Thymus (tissue), 11 donors: ENCODE data around the gene PSMD10. TPM values are rescaled to one million over a fixed set of nuclear protein-coding genes. Genes with fewer than 3 reads are reported as not detected.

Experiments
- DNase-seq, 9 donors: peaks; one replicate each; pipeline ENCODE4 v3.0.0-alpha.2; 2013; ENCODE audit warnings: low spot score in 9 of 9, low read depth in 6 of 9, missing footprints in 1 of 9
- H3K27ac ChIP-seq, 2 donors: one replicate each; pipeline ENCODE4 v1.5.1; 2013; ENCODE audit warnings: control low read depth in 1 of 2, low read depth in 1 of 2, low read length in 1 of 2, mild to moderate bottlenecking in 1 of 2, moderate library complexity in 1 of 2
- H3K27me3 ChIP-seq, 2 donors: one replicate each; pipeline ENCODE4 v1.5.1; 2013; ENCODE audit warnings: low read length in 1 of 2; ENCODE audit not compliant: control insufficient read depth in 2 of 2, insufficient read depth in 1 of 2
- H3K36me3 ChIP-seq, 2 donors: one replicate each; pipeline ENCODE4 v1.5.1; 2013; ENCODE audit warnings: low read length in 1 of 2, mild to moderate bottlenecking in 1 of 2, moderate library complexity in 1 of 2; ENCODE audit not compliant: control insufficient read depth in 2 of 2, insufficient read depth in 2 of 2
- H3K4me1 ChIP-seq, 2 donors: one replicate each; pipeline ENCODE4 v1.5.1; 2013; ENCODE audit warnings: low read length in 2 of 2; ENCODE audit not compliant: control insufficient read depth in 2 of 2, insufficient read depth in 2 of 2
- H3K4me3 ChIP-seq, 2 donors: one replicate each; pipeline ENCODE4 v1.5.1; 2013; ENCODE audit warnings: low read length in 2 of 2, control low read depth in 1 of 2, mild to moderate bottlenecking in 1 of 2
- H3K9me3 ChIP-seq, 2 donors: one replicate each; pipeline ENCODE4 v1.5.1; 2013; ENCODE audit warnings: low read length in 1 of 2, mild to moderate bottlenecking in 1 of 2; ENCODE audit not compliant: control insufficient read depth in 2 of 2, insufficient read depth in 1 of 2
- WGBS: extraction: QIAGEN DNeasy Blood & Tissue Kit; methylation state at CpG from one replicate; pipeline ENCODE4 v1.1.7; 2013; 5-methylcytosine and 5-hydroxymethylcytosine counted together
- polyA plus RNA-seq: library from polyadenylated mRNA; stranded (reverse); fragments of 200-250 nt; gene quantifications from one replicate; pipeline ENCODE4 v1.2.3, GENCODE V29; 2013
- total RNA-seq: library from RNA; stranded (reverse); fragments of 120-200 nt; gene quantifications from one replicate; pipeline ENCODE4 v1.2.4, GENCODE V29; 2013
- donor health status: healthy.

Gene PSMD10
- total and polyA plus RNA-seq, 2 donors, result 55.1 to 58.7 TPM

DNA sequence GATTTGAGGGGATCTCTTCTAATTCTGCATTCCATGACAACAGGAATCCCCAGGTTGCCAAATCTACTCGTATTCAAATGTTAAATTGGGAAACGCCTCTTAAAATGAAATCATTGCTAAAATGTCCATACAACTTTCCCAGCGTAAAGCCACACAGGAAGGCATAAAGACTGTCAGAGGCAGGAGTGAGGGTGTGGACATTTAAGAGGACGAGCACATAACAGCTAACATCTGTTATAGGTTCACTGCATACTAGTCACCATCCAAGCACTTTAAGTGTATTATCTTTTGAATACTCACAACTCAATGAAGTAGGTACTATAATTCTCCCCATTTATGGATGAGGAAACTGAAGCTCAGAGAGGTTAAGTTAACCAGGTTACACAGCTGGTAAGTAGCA lies 35.8 kb upstream of the PSMD10 start:
- peaks cover 0 to 7% of the 10 kb centered on the region in 2 donors for H3K36me3 ChIP-seq
- H3K9me3 ChIP-seq, result no peaks in the 10 kb centered on the region
- 94% methylated on average over 4 of the region's 4 CpGs for WGBS
- H3K27ac ChIP-seq, result no peak overlapping the region
- H3K27me3 ChIP-seq, result no peaks in the 10 kb centered on the region
- H3K4me3 ChIP-seq, result no peak overlapping the region
- no peak for DNase-seq
- H3K4me1 ChIP-seq, result no peaks in the 10 kb centered on the region

DNA sequence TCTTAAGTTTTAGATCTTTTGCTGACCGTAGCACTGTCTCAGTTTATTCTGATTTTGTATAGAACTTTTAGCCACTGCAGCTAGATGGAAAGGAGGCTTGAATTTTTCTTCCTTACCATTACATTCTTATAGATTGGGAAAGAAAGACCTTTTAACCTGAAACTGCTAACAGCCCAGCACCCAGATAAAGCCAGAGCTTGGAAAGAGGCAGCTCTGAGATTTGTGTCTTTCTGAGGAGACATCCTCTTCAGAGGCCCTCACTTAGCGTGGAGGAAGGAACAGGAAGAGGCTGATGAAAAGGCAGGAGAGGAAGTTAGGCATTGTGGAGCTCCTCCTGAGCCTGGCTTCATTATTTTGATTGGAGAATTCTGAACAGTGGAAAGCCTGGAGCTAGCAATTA lies 35.3 kb upstream of the PSMD10 start:
- no peaks in the 10 kb centered on the region for H3K9me3 ChIP-seq
- no peaks in the 10 kb centered on the region for H3K4me1 ChIP-seq
- DNase-seq, result no peak
- no peaks in the 10 kb centered on the region for H3K27me3 ChIP-seq
- WGBS, result 86% methylated on average over 2 of the region's 2 CpGs
- H3K4me3 ChIP-seq, result no peak overlapping the region
- peaks cover 0 to 6% of the 10 kb centered on the region in 2 donors for H3K36me3 ChIP-seq
- no peak overlapping the region for H3K27ac ChIP-seq

DNA sequence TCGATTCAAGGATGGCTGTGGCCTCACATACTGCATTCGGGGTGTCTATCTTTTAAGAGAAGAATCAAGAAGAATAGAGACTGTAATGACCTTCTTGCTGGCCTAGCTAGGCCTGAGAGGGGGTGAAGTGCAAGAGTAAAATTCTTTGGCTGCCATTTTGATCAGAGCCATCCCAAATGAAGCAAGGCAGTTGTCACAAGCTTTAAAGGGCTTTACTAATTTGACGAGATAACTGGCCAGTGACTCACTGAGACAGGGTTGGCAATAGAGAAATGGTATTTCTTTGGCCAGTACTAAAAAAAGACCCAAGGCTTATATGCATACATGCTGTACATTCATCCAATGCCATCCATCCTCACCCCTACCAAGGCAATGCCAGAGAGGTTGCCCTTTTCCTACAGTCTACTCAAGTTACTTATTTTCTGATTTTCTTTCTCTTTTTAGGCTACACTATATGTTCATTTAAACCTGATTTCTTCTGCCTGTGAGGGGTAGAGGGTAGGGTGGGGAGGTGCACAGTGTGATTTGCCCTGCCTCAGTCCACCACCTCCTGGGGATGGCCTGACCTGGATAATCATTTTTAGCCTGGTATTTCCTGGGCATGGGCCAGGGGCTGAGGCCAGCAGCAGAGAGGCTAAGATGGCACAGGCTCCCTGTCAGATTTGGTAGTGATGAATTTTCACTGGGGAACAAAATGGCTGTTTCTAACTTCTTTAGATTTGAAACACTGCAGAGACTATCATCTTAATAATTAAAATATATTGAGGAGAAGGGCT lies 32.4 kb upstream of the PSMD10 start:
- no peak overlapping the region for H3K27ac ChIP-seq
- no peaks in the 10 kb centered on the region for H3K36me3 ChIP-seq
- no peak overlapping the region for H3K4me3 ChIP-seq
- WGBS, result over 99% methylated on average over 3 of the region's 3 CpGs
- DNase-seq, result no peak
- H3K4me1 ChIP-seq, result no peaks in the 10 kb centered on the region
- H3K27me3 ChIP-seq, result no peaks in the 10 kb centered on the region
- H3K9me3 ChIP-seq, result no peaks in the 10 kb centered on the region

DNA sequence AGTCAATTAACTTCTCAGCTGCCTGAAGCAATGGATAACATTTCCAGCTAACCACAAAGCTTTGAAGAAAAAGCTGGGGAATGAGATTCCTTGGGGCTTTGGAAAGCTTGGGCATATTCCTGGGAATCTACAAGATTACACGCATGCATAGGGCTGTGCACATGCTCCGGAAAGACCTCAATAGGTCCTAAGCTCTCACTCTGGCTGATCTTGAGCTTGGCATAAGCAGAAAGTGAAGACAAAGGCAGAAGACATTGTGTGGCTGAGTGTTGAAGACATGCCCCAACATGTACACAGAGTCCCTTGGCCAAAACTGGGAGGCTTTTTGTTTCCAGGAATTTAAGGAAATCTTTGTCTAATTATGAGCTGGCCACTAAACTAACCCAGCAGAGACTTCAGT lies 31.4 kb upstream of the PSMD10 start:
- H3K27me3 ChIP-seq, result no peaks in the 10 kb centered on the region
- no peak overlapping the region for H3K27ac ChIP-seq
- DNase-seq, result no peak
- H3K36me3 ChIP-seq, result no peaks in the 10 kb centered on the region
- no peak overlapping the region for H3K4me3 ChIP-seq
- no peaks in the 10 kb centered on the region for H3K9me3 ChIP-seq
- H3K4me1 ChIP-seq, result no peaks in the 10 kb centered on the region
- WGBS, result 92% methylated on average over 2 of the region's 2 CpGs

DNA sequence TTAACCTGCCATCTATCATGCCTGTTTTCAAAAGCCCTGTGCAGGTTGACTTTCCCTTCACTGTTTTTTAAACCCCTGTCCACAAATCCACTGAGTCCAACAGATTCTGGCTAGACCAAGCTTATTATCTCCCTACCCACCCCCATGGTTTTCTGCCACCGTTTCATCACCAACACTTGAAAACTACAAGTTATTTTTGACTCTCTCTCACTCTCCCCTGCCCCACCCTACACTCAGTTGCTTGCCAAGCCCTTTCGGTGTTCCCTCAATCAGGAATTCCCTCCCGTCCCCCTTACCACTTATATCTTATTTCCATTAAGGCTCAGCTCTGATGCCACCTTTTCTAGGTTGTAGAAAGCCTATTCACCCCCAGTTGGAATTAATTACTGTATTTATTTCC lies 29.9 kb upstream of the PSMD10 start:
- DNase-seq, result no peak
- no peaks in the 10 kb centered on the region for H3K27me3 ChIP-seq
- no peaks in the 10 kb centered on the region for H3K36me3 ChIP-seq
- H3K27ac ChIP-seq, result no peak overlapping the region
- no peak overlapping the region for H3K4me3 ChIP-seq
- H3K4me1 ChIP-seq, result no peaks in the 10 kb centered on the region
- H3K9me3 ChIP-seq, result no peaks in the 10 kb centered on the region
- WGBS, result 93% methylated on average over 3 of the region's 3 CpGs

DNA sequence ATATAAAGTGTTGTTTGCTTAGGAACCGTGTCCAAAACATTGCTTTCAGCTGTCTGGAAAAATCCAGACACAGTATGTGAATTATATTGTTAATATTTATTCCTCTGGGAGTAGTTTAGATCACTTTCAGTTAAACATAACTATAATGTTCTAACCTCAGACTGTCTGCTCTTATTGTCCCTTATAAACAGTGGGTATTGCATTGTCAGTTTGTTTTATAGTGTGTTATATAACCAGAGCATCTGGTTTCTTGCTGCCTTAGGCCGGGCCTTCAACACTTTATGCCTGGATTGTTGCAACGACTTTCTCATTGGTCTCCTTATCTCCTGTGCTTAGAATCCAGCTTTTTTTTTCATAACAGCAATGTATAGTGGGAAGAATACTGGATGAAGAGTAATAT lies 26.6 kb upstream of the PSMD10 start:
- H3K27ac ChIP-seq, result no peak overlapping the region
- WGBS, result 93% methylated on average over 3 of the region's 3 CpGs
- no peak overlapping the region for H3K4me3 ChIP-seq
- no peaks in the 10 kb centered on the region for H3K27me3 ChIP-seq
- no peaks in the 10 kb centered on the region for H3K4me1 ChIP-seq
- DNase-seq, result no peak
- no peaks in the 10 kb centered on the region for H3K36me3 ChIP-seq
- no peaks in the 10 kb centered on the region for H3K9me3 ChIP-seq

DNA sequence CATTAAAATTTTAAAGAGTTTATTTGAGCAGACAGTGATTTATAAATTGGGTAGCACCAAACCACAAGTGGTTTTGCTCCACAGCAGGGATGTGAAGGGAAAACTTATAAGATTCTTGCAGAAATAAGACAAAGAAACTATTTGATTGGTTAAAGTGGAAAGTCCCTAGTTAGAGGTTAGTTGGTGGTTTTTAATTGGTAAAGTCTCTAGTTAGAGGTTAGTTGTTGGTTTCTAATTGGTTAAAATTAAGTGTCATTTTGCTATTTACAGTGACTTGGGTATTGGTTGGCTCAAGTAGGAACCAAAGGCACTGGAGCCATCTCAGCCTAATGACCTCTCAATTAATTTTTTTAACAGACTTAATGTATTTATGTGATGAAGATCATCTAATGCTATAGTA lies 23.2 kb upstream of the PSMD10 start:
- no peak for DNase-seq
- Histone ChIP-seq H3K4me3 (no peak overlapping the region), H3K4me1 (no peaks in the 10 kb centered on the region)

DNA sequence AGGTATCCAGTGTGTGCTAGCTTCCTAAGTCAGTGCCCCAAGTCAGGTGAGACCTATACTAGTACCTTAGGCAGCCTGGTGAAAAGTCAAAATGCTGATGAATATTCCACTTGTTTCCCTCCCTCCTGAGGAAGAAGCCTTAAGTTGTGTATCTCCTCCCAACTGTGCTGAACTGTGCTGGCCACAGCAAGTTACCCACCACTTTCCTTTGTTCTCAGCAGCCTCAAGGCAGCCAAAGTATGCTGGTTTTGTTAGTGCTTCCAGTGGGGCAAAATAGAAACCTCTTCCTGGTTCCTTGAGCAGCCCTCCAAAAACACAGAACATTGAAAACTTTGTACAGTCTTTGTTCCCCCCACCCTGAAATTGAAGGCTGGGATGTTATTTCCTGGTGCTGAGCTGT lies 14.1 kb upstream of the PSMD10 start:
- no peaks in the 10 kb centered on the region for H3K9me3 ChIP-seq
- no peak overlapping the region for H3K27ac ChIP-seq
- H3K4me1 ChIP-seq, result no peaks in the 10 kb centered on the region
- H3K36me3 ChIP-seq, result no peaks in the 10 kb centered on the region
- H3K27me3 ChIP-seq, result no peaks in the 10 kb centered on the region
- no peak for DNase-seq
- H3K4me3 ChIP-seq, result no peak overlapping the region

More for the DNA sequence above, 23.2 kb upstream of the PSMD10 start:
- H3K27ac ChIP-seq, result no peak overlapping the region
- H3K36me3 ChIP-seq, result no peaks in the 10 kb centered on the region
- H3K27me3 ChIP-seq, result no peaks in the 10 kb centered on the region
- no peaks in the 10 kb centered on the region for H3K9me3 ChIP-seq

DNA sequence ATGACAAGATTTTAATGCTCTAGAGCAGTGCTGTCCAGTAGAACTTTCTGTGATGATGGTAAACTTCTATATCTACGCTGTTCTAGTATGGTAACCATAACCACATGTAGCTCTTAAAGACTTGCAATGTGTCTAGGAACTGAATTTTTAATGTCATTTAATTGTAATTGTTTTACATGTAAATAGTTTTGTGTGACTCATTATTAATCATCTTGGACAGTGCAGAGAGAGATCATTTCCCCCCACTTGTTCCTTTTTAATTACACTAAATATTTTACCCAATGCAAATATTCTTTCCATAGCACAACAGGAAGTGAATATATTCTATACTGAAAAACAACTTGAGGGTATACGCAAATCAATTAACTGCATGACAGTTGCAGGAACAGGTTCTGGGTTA lies 6.0 kb upstream of the PSMD10 start:
- WGBS, result over 99% methylated on average over 2 of the region's 2 CpGs
- no peaks in the 10 kb centered on the region for H3K4me1 ChIP-seq
- no peak for DNase-seq

More for the DNA sequence above, 6.0 kb upstream of the PSMD10 start:
- Histone ChIP-seq H3K9me3 (no peaks in the 10 kb centered on the region), H3K27ac (no peak overlapping the region), H3K4me3 (no peak overlapping the region), H3K36me3 (no peaks in the 10 kb centered on the region), H3K27me3 (no peaks in the 10 kb centered on the region)
